DMS 273 (cell line): ENCODE data around the gene SCN3A.

Source experiments
- DNase-seq: peaks from one replicate; lab custom pipeline; 2025; ENCODE audit not compliant: unreplicated experiment; lab: John Stamatoyannopoulos, UW

SCN3A gene

GRCh38 chr2:165058476-165059265 is 145.2 kb downstream of the SCN3A start:
- no peak for DNase-seq

DNA sequence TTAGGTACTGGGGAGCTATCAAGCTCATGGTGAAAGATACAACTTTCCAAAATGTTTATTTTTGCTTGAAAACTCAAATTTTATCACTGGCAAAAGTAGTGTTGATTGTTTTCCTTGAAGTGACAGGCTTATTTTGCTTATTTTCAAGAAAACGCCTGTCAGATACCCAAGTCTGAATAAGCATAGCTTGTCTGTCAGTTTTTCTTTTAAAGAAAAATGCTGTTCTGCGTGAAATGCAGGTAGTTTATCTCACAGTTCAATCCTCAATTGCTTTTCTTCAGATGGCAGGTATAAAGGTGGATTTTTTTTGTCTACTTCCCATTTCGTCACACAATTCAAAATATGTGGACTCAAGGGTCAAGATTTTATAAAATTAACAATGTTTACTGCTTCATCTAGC is 145.9 kb downstream of the SCN3A start:
- DNase-seq = no peak

GRCh38 chr2:165057308-165057707 is 146.5 kb downstream of the SCN3A start:
- no peak for DNase-seq

- DNase-seq = no peak
These were observed 147.3 kb downstream of the SCN3A start for GRCh38 chr2:165056564-165056963.

DNA sequence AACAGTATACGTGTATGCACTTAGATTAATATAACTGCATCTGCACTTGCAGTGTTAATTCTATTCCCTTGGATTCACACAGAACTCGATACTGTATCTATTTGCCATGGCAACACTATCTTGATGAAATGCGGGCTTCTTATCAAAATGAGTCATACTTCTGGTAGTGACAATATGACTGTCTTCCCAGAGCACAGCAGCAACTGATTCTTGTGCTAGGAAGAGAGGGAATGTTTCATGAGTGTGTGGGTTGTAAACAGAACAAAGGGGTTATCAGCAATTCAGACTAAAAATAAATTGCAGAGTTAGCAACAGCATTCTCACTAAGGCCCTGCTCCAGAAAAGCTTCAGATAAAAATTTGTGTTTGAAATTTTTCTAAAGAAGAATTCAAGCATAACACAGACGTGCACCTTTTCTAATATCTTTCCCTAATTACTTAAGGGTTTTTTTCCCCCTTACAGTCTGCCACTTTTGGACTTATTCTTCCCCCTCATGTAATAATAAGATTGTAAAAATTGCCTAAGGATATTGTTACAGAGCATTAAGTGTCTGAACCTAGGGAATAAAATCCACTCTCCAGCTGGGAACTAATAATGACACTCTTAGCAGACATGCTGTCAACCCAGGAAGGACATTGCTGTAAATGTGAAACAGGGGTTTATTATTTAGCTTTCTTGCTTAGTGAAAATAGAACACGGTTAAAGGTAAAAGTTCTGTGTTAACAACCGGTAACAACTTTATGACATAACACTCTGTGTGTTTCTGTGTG is 148.6 kb downstream of the SCN3A start:
- DNase-seq = peak; percentile 60

- DNase-seq = no peak
These were observed 149.2 kb downstream of the SCN3A start for GRCh38 chr2:165054652-165055051.

DNA sequence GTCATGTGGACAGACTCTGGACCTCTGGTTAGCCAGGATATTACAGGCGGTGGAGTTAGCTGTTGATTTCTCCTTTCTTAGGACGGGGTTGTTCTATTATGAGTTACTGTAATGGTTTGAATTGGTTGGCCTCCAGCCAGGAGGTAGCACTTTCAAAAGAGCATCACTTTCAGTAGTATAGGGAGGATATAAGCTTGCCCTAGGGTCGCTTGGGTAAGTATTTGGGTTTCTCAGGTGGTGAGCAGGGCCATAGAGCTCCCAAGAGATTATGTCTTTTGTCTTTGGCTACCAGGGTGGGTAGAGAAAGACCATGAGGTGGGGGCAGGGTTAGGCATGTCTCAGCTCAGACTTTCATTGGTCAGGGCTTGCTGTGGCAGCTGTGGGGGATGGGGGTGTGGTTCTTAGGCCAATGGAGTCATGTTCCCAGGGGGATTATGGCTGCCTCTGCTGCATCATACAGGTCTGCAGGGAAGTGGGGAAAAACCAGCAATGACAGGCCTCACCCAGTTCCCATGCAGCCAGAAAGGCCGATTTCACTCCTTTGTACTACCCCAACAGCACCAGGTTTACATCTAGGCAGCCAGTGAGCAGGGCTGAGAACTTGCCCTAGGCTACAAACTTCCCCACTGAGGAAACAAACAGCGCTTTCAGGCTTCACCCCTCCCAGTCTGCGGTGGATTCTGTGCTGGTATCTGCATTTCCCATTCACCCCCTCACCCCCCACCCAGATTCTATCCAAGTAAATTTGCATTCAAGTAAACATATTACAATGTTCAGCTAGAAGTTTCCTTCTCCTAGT is 159.1 kb downstream of the SCN3A start:
- DNase-seq = no peak
